AG08395 (cell line): Measurements from ENCODE around the gene DIO1.
A peak's percentile ranks its signal among the peaks of the same experiment; 100 is the strongest.
"Not testable (repeated sequence)": the region's sequence is repeated elsewhere in the genome, so short reads cannot be mapped to it uniquely, and the experiment has no call there.

Experiments used
- DNase-seq: peaks from one replicate; pipeline ENCODE4 v3.0.0; 2012; ENCODE audit warnings: mixed read lengths, low spot score

Gene DIO1

GRCh38 chr1:53893999-53894636, at the start of gene DIO1:
TSS of gene DIO1 (plus strand) at chr1:53894187. CDS start at chr1:53894211, 24 bp downstream.
- no peak for DNase-seq

- DNase-seq = no peak
Measured at GRCh38 chr1:53847980-53848379, 46.0 kb upstream of the DIO1 start.

- DNase-seq = no peak
Measured at GRCh38 chr1:53850082-53850673, 43.8 kb upstream of the DIO1 start.

- no peak for DNase-seq
Measured at GRCh38 chr1:53851571-53852285, 42.3 kb upstream of the DIO1 start.

GRCh38 chr1:53860967-53861411, 33.0 kb upstream of the DIO1 start:
- DNase-seq = peak; percentile 72

- no peak for DNase-seq
Measured at GRCh38 chr1:53862507-53862906, 31.5 kb upstream of the DIO1 start.

GRCh38 chr1:53868565-53868964, 25.4 kb upstream of the DIO1 start:
- DNase-seq = no peak

GRCh38 chr1:53869454-53870117, 24.4 kb upstream of the DIO1 start:
- DNase-seq = no peak

- no peak for DNase-seq
Measured at GRCh38 chr1:53871221-53871620, 22.8 kb upstream of the DIO1 start.

GRCh38 chr1:53871773-53872484, 22.1 kb upstream of the DIO1 start:
- DNase-seq = no peak

- DNase-seq = not testable (repeated sequence)
Measured at GRCh38 chr1:53875150-53875549, 18.8 kb upstream of the DIO1 start.

- peak; percentile 58 for DNase-seq
Measured at GRCh38 chr1:53878492-53879105, 15.4 kb upstream of the DIO1 start.

GRCh38 chr1:53881853-53882252, 12.1 kb upstream of the DIO1 start:
- not testable (repeated sequence) for DNase-seq

GRCh38 chr1:53883600-53883999, 10.4 kb upstream of the DIO1 start:
- not testable (repeated sequence) for DNase-seq

GRCh38 chr1:53888681-53889080, 5.3 kb upstream of the DIO1 start:
- no peak for DNase-seq

GRCh38 chr1:53889304-53890298, 4.4 kb upstream of the DIO1 start, which contains the start of gene YIPF1:
TSS of gene YIPF1 (minus strand) at chr1:53889797. CDS start at chr1:53888937, 860 bp downstream.
- DNase-seq = peak; percentile 96

- no peak for DNase-seq
Measured at GRCh38 chr1:53890522-53890941, 3.5 kb upstream of the DIO1 start.

GRCh38 chr1:53891018-53891417, 3.0 kb upstream of the DIO1 start:
- DNase-seq = no peak

- no peak for DNase-seq
Measured at GRCh38 chr1:53891678-53892077, 2.3 kb upstream of the DIO1 start.

- DNase-seq = no peak
Measured at GRCh38 chr1:53892911-53893310, 1.1 kb upstream of the DIO1 start.
